GM20000 (cell line): ENCODE measurements around the gene POLR3C.
A peak's percentile ranks its signal among the peaks of the same experiment; 100 is the strongest.

Experiments
- DNase-seq: peaks from one replicate; pipeline ENCODE4 v3.0.0; 2012; ENCODE audit warnings: low spot score
- CTCF ChIP-seq: IDR thresholded peaks from 2 replicates; pipeline ENCODE4 v1.5.1; 2012; ENCODE audit warnings: mild to moderate bottlenecking, control low read depth; ENCODE audit errors: extremely low read depth, missing control alignments

POLR3C gene

GRCh38 chr1:145878724-145879123 is 54.7 kb downstream of the POLR3C start:
- no peak for DNase-seq
- no peak for TF ChIP-seq CTCF

- TF ChIP-seq CTCF, result no peak
- no peak for DNase-seq
Observed at GRCh38 chr1:145879775-145880174, 55.8 kb downstream of the POLR3C start.

- TF ChIP-seq CTCF, result no peak
- DNase-seq, result no peak
Observed at GRCh38 chr1:145884675-145885074, 60.7 kb downstream of the POLR3C start.

- DNase-seq, result peak; percentile 93
- no peak for TF ChIP-seq CTCF
Observed at GRCh38 chr1:145885738-145886287, 61.8 kb downstream of the POLR3C start, which contains the start of gene ANKRD35. ANKRD35 (minus strand) TSS chr1:145885866; CDS start chr1:145885758, 108 bp downstream.

GRCh38 chr1:145886390-145886789 is 62.4 kb downstream of the POLR3C start:
- DNase-seq, result no peak
- TF ChIP-seq CTCF, result no peak

- DNase-seq, result no peak
- TF ChIP-seq CTCF, result no peak
Observed at GRCh38 chr1:145886816-145887215, 62.8 kb downstream of the POLR3C start.

GRCh38 chr1:145887631-145888030 is 63.6 kb downstream of the POLR3C start:
- no peak for TF ChIP-seq CTCF

More at GRCh38 chr1:145887631-145888030, 63.6 kb downstream of the POLR3C start:
- no peak for DNase-seq
